ENCODE data around the gene RBM39. TPM values are rescaled to one million over a fixed set of nuclear protein-coding genes. Genes with fewer than 3 reads are reported as not detected.

The RBM39 gene
- total RNA-seq, 1 experiment from 2014 or later: 282 TPM

DNA sequence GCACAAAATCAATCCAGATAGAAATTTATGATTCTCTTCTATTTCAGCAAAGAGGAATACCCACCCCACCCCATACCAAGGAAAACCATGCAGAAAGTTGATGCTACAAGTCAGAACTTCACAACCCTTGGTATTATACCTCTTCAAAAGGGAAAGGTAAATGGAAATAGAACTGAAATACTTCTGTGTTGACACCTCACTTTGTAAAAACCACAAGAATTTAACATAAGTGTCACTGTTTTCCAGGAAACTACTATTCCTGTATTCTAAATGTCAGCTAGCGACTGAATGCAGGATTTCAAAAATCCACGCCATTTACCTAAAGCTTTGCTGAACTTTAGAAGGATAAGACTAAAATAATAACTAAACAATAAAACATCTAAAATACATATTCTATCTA, 81.0 kb downstream of the RBM39 start:
- BruUV-seq (replicated peaks): no TSS peak
- H3K36me3 ChIP-seq (ENCODE audit: control insufficient read depth, insufficient read depth, low read length): peaks cover 2% of the 10 kb centered on the region
- no peaks in the 10 kb centered on the region for H3K27me3 ChIP-seq (ENCODE audit: control insufficient read depth, insufficient read depth, low read length)
- TF ChIP-seq POLR2AphosphoS5 (IDR thresholded peaks at IDR 0.05; ENCODE audit: low read depth, low read length) (no peak), TCF7L2 (IDR thresholded peaks at IDR 0.05; ENCODE audit: low read depth, low read length) (no peak), SIN3A (IDR thresholded peaks at IDR 0.05; ENCODE audit: borderline replicate concordance, insufficient read depth, low read depth, low read length) (no peak)
- TF ChIP-seq, protein P1, sequence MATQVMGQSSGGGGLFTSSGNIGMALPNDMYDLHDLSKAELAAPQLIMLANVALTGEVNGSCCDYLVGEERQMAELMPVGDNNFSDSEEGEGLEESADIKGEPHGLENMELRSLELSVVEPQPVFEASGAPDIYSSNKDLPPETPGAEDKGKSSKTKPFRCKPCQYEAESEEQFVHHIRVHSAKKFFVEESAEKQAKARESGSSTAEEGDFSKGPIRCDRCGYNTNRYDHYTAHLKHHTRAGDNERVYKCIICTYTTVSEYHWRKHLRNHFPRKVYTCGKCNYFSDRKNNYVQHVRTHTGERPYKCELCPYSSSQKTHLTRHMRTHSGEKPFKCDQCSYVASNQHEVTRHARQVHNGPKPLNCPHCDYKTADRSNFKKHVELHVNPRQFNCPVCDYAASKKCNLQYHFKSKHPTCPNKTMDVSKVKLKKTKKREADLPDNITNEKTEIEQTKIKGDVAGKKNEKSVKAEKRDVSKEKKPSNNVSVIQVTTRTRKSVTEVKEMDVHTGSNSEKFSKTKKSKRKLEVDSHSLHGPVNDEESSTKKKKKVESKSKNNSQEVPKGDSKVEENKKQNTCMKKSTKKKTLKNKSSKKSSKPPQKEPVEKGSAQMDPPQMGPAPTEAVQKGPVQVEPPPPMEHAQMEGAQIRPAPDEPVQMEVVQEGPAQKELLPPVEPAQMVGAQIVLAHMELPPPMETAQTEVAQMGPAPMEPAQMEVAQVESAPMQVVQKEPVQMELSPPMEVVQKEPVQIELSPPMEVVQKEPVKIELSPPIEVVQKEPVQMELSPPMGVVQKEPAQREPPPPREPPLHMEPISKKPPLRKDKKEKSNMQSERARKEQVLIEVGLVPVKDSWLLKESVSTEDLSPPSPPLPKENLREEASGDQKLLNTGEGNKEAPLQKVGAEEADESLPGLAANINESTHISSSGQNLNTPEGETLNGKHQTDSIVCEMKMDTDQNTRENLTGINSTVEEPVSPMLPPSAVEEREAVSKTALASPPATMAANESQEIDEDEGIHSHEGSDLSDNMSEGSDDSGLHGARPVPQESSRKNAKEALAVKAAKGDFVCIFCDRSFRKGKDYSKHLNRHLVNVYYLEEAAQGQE (IDR thresholded peaks at IDR 0.05; ENCODE audit: insufficient read depth in 1 of 2, low read depth in 2 of 2, low read length in 1 of 2): no peak
- TF ChIP-seq, protein P2, sequence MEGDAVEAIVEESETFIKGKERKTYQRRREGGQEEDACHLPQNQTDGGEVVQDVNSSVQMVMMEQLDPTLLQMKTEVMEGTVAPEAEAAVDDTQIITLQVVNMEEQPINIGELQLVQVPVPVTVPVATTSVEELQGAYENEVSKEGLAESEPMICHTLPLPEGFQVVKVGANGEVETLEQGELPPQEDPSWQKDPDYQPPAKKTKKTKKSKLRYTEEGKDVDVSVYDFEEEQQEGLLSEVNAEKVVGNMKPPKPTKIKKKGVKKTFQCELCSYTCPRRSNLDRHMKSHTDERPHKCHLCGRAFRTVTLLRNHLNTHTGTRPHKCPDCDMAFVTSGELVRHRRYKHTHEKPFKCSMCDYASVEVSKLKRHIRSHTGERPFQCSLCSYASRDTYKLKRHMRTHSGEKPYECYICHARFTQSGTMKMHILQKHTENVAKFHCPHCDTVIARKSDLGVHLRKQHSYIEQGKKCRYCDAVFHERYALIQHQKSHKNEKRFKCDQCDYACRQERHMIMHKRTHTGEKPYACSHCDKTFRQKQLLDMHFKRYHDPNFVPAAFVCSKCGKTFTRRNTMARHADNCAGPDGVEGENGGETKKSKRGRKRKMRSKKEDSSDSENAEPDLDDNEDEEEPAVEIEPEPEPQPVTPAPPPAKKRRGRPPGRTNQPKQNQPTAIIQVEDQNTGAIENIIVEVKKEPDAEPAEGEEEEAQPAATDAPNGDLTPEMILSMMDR (IDR thresholded peaks at IDR 0.05): no peak
- no peak overlapping the region for H3K27ac ChIP-seq (ENCODE audit: low read length)
- intact Hi-C loops (cut with micrococcal nuclease; ENCODE audit: unreplicated experiment) (no loop called here), in situ Hi-C loops (cut with HindIII; ENCODE audit: low pct_unique_long_range_greater_than_20kb, low sequenced_read_pairs) (no loop called here)
- H3K9me3 ChIP-seq (ENCODE audit: control insufficient read depth, insufficient read depth, low read depth, low read length): no peaks in the 10 kb centered on the region
- peaks cover 23% of the 10 kb centered on the region for H3K4me1 ChIP-seq (ENCODE audit: control insufficient read depth, insufficient read depth, low read length)
- POLR2A ChIA-PET: interaction anchor here (0.6 kb wide), 1 partner anchor 46 kb away, joined by 3 read pairs; no protein-coding TSS in a partner anchor
- DNase-seq (ENCODE audit: low read depth, low spot score) (no peak), ATAC-seq (no peak)
- peak overlapping the region in 1 of 2 experiments; percentile 93; a peak in 2 of 4 replicates for H3K4me3 ChIP-seq (ENCODE audit: low read depth in 2 of 2, low read length in 2 of 2)
- CTCF ChIA-PET: no interaction called here

DNA sequence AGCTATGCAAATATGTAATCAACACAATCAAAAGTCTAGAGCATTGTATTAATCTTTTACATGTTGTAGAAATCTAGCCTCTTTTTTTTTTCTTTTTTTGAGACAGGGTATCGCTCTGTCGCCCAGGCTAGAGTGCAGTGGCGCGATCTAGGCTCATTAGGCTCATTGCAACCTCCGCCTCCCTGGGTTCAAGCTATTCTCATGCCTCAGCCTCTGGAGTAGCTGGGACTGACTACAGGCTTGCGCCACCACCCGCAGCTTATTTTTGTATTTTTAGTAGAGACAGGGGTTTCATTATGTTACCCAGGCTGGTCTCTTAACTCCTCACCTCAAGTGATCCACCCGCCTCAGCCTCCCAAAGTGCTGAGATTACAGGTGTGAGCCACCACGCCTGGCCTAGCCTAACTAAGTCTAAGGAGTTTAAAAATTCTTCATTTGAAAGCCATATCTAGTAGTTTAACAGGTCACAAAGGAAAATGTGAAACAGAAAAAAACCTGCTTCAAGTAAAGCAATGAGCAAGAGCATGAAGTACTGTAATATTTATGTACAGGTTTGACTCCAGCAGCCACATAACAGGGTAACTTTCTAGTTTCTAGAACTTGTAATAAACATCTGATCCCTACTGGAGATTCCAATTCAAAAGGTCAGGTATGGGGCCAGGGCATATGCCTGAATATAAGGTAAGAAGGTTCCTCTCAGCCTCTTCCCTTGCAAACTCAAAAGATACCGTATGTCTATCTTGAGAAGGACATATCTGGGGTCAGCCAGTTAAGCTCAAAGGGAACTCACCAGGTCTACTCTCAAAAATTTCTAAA, 81.7 kb downstream of the RBM39 start:
- Histone ChIP-seq H3K4me1 (ENCODE audit: control insufficient read depth, insufficient read depth, low read length) (peaks cover 23% of the 10 kb centered on the region), H3K27ac (ENCODE audit: low read length) (no peak overlapping the region), H3K9me3 (ENCODE audit: control insufficient read depth, insufficient read depth, low read depth, low read length) (no peaks in the 10 kb centered on the region), H3K4me3 (ENCODE audit: low read depth in 2 of 2, low read length in 2 of 2) (no peak overlapping the region), H3K36me3 (ENCODE audit: control insufficient read depth, insufficient read depth, low read length) (peaks cover 3% of the 10 kb centered on the region), H3K27me3 (ENCODE audit: control insufficient read depth, insufficient read depth, low read length) (no peaks in the 10 kb centered on the region)
- no peak for TF ChIP-seq TCF7L2 (IDR thresholded peaks at IDR 0.05; ENCODE audit: low read depth, low read length)
- TF ChIP-seq, protein P2 (IDR thresholded peaks at IDR 0.05): no peak
- TF ChIP-seq, protein P1 (IDR thresholded peaks at IDR 0.05; ENCODE audit: insufficient read depth in 1 of 2, low read depth in 2 of 2, low read length in 1 of 2): no peak
- no peak for TF ChIP-seq SIN3A (IDR thresholded peaks at IDR 0.05; ENCODE audit: borderline replicate concordance, insufficient read depth, low read depth, low read length)
- TF ChIP-seq POLR2AphosphoS5 (IDR thresholded peaks at IDR 0.05; ENCODE audit: low read depth, low read length): no peak
- intact Hi-C loops (cut with micrococcal nuclease; ENCODE audit: unreplicated experiment): no loop called here
- no peak for ATAC-seq
- DNase-seq (ENCODE audit: low read depth, low spot score): no peak
- ChIA-PET CTCF (interaction anchor here (0.6 kb wide), 1 partner anchor 32 kb away, joined by 3 read pairs; no protein-coding TSS in a partner anchor), POLR2A (interaction anchor here (0.6 kb wide), 2 partner anchors 27 to 46 kb away, joined by 3 read pairs; no protein-coding TSS in a partner anchor)
- in situ Hi-C loops (cut with HindIII; ENCODE audit: low pct_unique_long_range_greater_than_20kb, low sequenced_read_pairs): no loop called here
- BruUV-seq (replicated peaks): no TSS peak

Measured in Panc1 (cell line).